Kidney (tissue), 14 donors: Measurements from ENCODE around the gene TAC4. TPM values are rescaled to one million over a fixed set of nuclear protein-coding genes. Genes with fewer than 3 reads are reported as not detected.

Experiments used
- DNase-seq, 5 donors: peaks; one replicate each; pipeline ENCODE4 v3.0.0-alpha.2; 2013 to 2020
- FAIRE-seq: peaks from 2 replicates; lab custom pipeline; 2012; peaks lifted over from hg19 to GRCh38; lab: Jason Lieb, UNC
- H3K27ac ChIP-seq, 2 donors: one replicate each; pipeline ENCODE4 v1.7.0; 2013; ENCODE audit warnings: low read depth in 2 of 2, low read length in 2 of 2, inconsistent platforms in 1 of 2
- H3K27me3 ChIP-seq: one replicate; pipeline ENCODE4 v1.7.1; 2013; ENCODE audit warnings: low read length, inconsistent platforms; ENCODE audit not compliant: control insufficient read depth, insufficient read depth
- H3K36me3 ChIP-seq, 3 donors: one replicate each; pipeline versions ENCODE4 v1.7.0 to v1.7.1; 2013; ENCODE audit warnings: low read length in 3 of 3, control low read depth in 1 of 3, inconsistent platforms in 1 of 3; ENCODE audit not compliant: insufficient read depth in 3 of 3, control insufficient read depth in 2 of 3
- H3K4me1 ChIP-seq, 3 donors: one replicate each; pipeline versions ENCODE4 v1.7.0 to v1.7.1; 2013; ENCODE audit warnings: low read length in 3 of 3, inconsistent platforms in 1 of 3, low read depth in 1 of 3; ENCODE audit not compliant: control insufficient read depth in 2 of 3, insufficient read depth in 2 of 3
- H3K4me3 ChIP-seq, 3 donors: one replicate each; pipeline versions ENCODE4 v1.7.0 to v1.8.1; 2013; ENCODE audit warnings: low read length in 3 of 3, control low read depth in 1 of 3, inconsistent platforms in 1 of 3
- H3K9ac ChIP-seq, 3 donors: one replicate each; pipeline versions ENCODE4 v1.7.0 to v1.7.1; 2013; ENCODE audit warnings: low read length in 3 of 3, control low read depth in 1 of 3, inconsistent platforms in 1 of 3
- H3K9me3 ChIP-seq, 3 donors: one replicate each; pipeline versions ENCODE4 v1.7.0 to v1.7.1; 2013; ENCODE audit warnings: low read length in 3 of 3, control low read depth in 1 of 3, inconsistent platforms in 1 of 3; ENCODE audit not compliant: control insufficient read depth in 2 of 3, insufficient read depth in 1 of 3
- CTCF ChIP-seq: IDR thresholded peaks from 3 replicates; pipeline ENCODE4 v1.5.1; 2012; ENCODE audit warnings: mild to moderate bottlenecking, moderate library complexity, borderline replicate concordance; ENCODE audit not compliant: insufficient read depth; ENCODE audit errors: extremely low read depth
- intact Hi-C: fragments of 100-400 bp; cut with DNase I; formaldehyde crosslinking; loops from one replicate; pipeline ENCODE4 v1.11.1; 2022
- polyA plus RNA-seq: library from polyadenylated mRNA; stranded (reverse); fragments of 350-450 nt; fragmentation: Illumina TruSeq; extraction: RNeasy Lipid Tissue Mini Kit (QIAGEN cat#74804); gene quantifications from one replicate; pipeline ENCODE4 v1.2.3, GENCODE V29; 2014; ENCODE audit warnings: low read depth, low replicate concordance; ENCODE audit not compliant: insufficient read depth
- total RNA-seq: library from RNA; stranded (reverse); fragmentation: NEBNext Ultra II Directional; extraction: Animal tissue kit (Norgen Biotek cat#: 25700); gene quantifications from one replicate; pipeline ENCODE4 v1.2.1, GENCODE V29; 2021
- donor health status: control.
- donor health status: control.
- donor health status: control.
- donor health status: control.
- donor health status: control.
- donor health status: DM: yes; HTN: yes; CAD: no.
- donor health status: Normal renal cell carcinoma (clear cell type).

TAC4 gene
- total and polyA plus RNA-seq, 2 donors from 2014 or later: 0.47 TPM; not detected in 1

GRCh38 chr17:49887744-49888360 lies 40.0 kb upstream of the TAC4 start:
- Histone ChIP-seq H3K36me3 (no peaks in the 10 kb centered on the region), H3K9ac (no peak overlapping the region), H3K9me3 (no peaks in the 10 kb centered on the region), H3K27ac (no peak overlapping the region), H3K27me3 (peaks cover 3% of the 10 kb centered on the region), H3K4me1 (peaks cover 0 to 9% (median 0%) of the 10 kb centered on the region in 3 donors), H3K4me3 (no peak overlapping the region)
- intact Hi-C loops: no loop called here
- no peak for DNase-seq
- no peak for TF ChIP-seq CTCF
- no peak for FAIRE-seq

GRCh38 chr17:49887086-49887743 lies 39.3 kb upstream of the TAC4 start:
- no peak for TF ChIP-seq CTCF
- FAIRE-seq (no peak), DNase-seq (peak; percentile 85 to 88 (median 87))
- peaks cover 0 to 9% (median 0%) of the 10 kb centered on the region in 3 donors for H3K4me1 ChIP-seq
- H3K27me3 ChIP-seq: no peaks in the 10 kb centered on the region
- H3K27ac ChIP-seq: no peak overlapping the region
- no peak overlapping the region for H3K9ac ChIP-seq
- no peaks in the 10 kb centered on the region for H3K36me3 ChIP-seq
- intact Hi-C loops: no loop called here
- no peak overlapping the region for H3K4me3 ChIP-seq
- no peaks in the 10 kb centered on the region for H3K9me3 ChIP-seq

- no peaks in the 10 kb centered on the region for H3K9me3 ChIP-seq
- intact Hi-C loops: no loop called here
- H3K27ac ChIP-seq: no peak overlapping the region
- FAIRE-seq (no peak), DNase-seq (no peak)
- no peak overlapping the region for H3K9ac ChIP-seq
- H3K27me3 ChIP-seq: no peaks in the 10 kb centered on the region
- no peak for TF ChIP-seq CTCF
- no peak overlapping the region for H3K4me3 ChIP-seq
- H3K4me1 ChIP-seq: peaks cover 0 to 9% (median 0%) of the 10 kb centered on the region in 3 donors
- H3K36me3 ChIP-seq: no peaks in the 10 kb centered on the region
Observed at GRCh38 chr17:49886036-49886435, 38.2 kb upstream of the TAC4 start.
